ENCODE measurements around the gene PSMB2.

PSMB2 gene

DNA sequence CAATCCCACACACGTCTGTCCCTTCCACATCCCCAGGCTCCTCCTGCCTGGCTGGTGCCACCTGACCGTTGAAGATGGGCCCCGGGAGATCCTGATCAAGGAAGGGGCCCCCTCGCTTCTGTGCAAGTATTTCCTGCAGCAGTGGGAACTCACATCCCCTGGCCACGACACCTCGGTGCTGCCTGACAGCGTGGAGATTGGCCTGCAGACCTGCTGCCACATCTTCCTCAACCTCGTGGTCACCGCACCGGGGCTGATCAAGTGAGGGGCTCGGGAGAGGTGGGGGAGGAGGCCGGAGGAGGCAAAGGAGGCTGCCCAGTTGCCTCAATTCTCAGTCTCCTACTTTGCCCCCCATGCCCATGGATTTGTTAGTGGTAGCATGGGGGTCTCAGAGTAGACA lies 78.2 kb downstream of the PSMB2 start:
- H3K27ac ChIP-seq: no peak overlapping the region
- no peak for TF ChIP-seq CTCF (conservative IDR thresholded peaks at IDR 0.05)

DNA sequence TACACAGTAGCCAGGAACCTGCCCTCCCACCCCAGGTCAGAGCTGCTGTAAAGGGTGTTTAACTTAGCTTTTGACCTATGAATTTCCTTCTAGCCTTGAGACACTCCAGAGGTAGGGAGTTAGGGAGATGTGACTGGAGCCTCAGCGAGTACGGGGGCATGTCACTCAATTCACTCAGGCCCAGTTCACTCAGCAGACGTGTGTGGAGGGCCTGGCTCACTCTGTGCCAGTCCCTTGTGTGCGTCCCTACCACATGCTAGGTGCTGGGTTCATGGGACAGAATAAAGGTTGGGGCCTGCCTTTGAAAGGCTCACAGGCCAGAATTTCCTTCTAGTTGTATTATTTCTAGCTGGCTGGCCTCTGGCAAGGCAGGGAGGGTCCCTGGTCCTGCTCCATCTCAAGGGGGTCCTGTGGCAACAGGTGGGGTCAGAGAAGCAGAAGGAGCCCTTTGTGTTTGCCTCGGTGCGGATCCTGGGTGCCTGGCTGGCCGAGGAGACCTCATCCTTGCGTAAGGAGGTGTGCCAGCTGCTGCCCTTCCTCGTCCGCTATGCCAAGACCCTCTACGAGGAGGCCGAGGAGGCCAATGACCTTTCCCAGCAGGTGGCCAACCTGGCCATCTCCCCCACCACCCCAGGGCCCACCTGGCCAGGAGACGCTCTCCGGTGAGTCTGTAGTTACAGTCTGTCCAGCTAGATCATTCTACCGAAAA lies 79.2 kb downstream of the PSMB2 start:
- no peak overlapping the region for H3K27ac ChIP-seq
- no peak for TF ChIP-seq CTCF (conservative IDR thresholded peaks at IDR 0.05)

- TF ChIP-seq CTCF (conservative IDR thresholded peaks at IDR 0.05): no peak
- H3K27ac ChIP-seq: peak overlapping the region; percentile 57
Observed at GRCh38 chr1:35561297-35561971, 79.9 kb downstream of the PSMB2 start.

- TF ChIP-seq CTCF (conservative IDR thresholded peaks at IDR 0.05): no peak
- peak overlapping the region; percentile 57 for H3K27ac ChIP-seq
Observed at GRCh38 chr1:35560256-35561225, 80.8 kb downstream of the PSMB2 start.

GRCh38 chr1:35559317-35559944 lies 81.9 kb downstream of the PSMB2 start:
- H3K27ac ChIP-seq: peak overlapping the region; percentile 98

More at GRCh38 chr1:35559317-35559944, 81.9 kb downstream of the PSMB2 start:
- no peak for TF ChIP-seq CTCF (conservative IDR thresholded peaks at IDR 0.05)
